ENCODE results near the gene ALCAM. TPM values are rescaled to one million over a fixed set of nuclear protein-coding genes. Genes with fewer than 3 reads are reported as not detected.

ALCAM gene
- total and polyA plus RNA-seq, 2 of the 8 experiments (the other 6 are each of a cell fraction or from before 2014, with no cell fraction given): 10.8 to 33.0 TPM

GRCh38 chr3:105523501-105523900, 156.8 kb downstream of the ALCAM start:
- no peaks in the 10 kb centered on the region for H3K27me3 ChIP-seq (replicated peaks in 1 of 4; ENCODE audit: control insufficient read depth in 3 of 4, extremely low read depth in 1 of 4, insufficient read depth in 3 of 4, low read length in 3 of 4)
- no peak overlapping the region for H4K91ac ChIP-seq (replicated peaks; ENCODE audit: insufficient read length, low read length)
- H2BK20ac ChIP-seq (ENCODE audit: low read length): no peak overlapping the region
- no peak overlapping the region for H3K4me2 ChIP-seq (ENCODE audit: insufficient read depth in 1 of 2, low read depth in 2 of 2, low read length in 2 of 2)
- no peak overlapping the region for H3K9ac ChIP-seq (replicated peaks in 1 of 4; ENCODE audit: extremely low read depth in 1 of 4, low read depth in 3 of 4, low read length in 3 of 4)
- no peak overlapping the region for H2AK5ac ChIP-seq (ENCODE audit: low read depth, low read length)
- DNase-seq (ENCODE audit: low read depth in 1 of 2, low spot score in 2 of 2) (no peak), FAIRE-seq (no peak)
- TF ChIP-seq TEAD4 (IDR thresholded peaks at IDR 0.05; ENCODE audit: low read depth, low read length): no peak
- TF ChIP-seq CREB1 (IDR thresholded peaks at IDR 0.05): no peak
- TF ChIP-seq CTBP2 (IDR thresholded peaks at IDR 0.05; ENCODE audit: borderline replicate concordance, insufficient read depth, insufficient read length, low read length): no peak
- TF ChIP-seq ATF2 (IDR thresholded peaks at IDR 0.05; ENCODE audit: low read length): no peak
- no peak for TF ChIP-seq HDAC6 (IDR thresholded peaks at IDR 0.05; ENCODE audit: low read depth, low read length)
- no peak for TF ChIP-seq TAF7 (optimal IDR thresholded peaks at IDR 0.05; ENCODE audit: borderline replicate concordance, low read depth, low read length)
- no peak for TF ChIP-seq SIX5 (IDR thresholded peaks at IDR 0.05; ENCODE audit: low read depth, low read length)
- no peak for TF ChIP-seq BCL11A (IDR thresholded peaks at IDR 0.05; ENCODE audit: low read depth in 2 of 2, low read length in 2 of 2)
- no peak overlapping the region for H4K5ac ChIP-seq (ENCODE audit: insufficient read length, low read depth, low read length)
- H3K27ac ChIP-seq (ENCODE audit: low read depth, low read length): no peak overlapping the region
- H2BK5ac ChIP-seq (ENCODE audit: low read depth, low read length): no peak overlapping the region
- H3K79me1 ChIP-seq (ENCODE audit: low read depth, low read length): no peaks in the 10 kb centered on the region; the same call in 1 of the 2 replicates
- H4K8ac ChIP-seq (ENCODE audit: extremely low read depth, insufficient read depth, low read length): no peak overlapping the region
- no peak overlapping the region for H3K4ac ChIP-seq (replicated peaks; ENCODE audit: insufficient read length, low read depth, low read length)
- no peak overlapping the region for H2BK120ac ChIP-seq (replicated peaks; ENCODE audit: low read depth, low read length)
- no peak overlapping the region for H3K4me3 ChIP-seq (ENCODE audit: extremely low read depth in 1 of 4, insufficient read depth in 2 of 4, low read depth in 3 of 4, low read length in 4 of 4)
- no peaks in the 10 kb centered on the region for H4K20me1 ChIP-seq (replicated peaks in 1 of 2; ENCODE audit: control insufficient read depth in 1 of 2, insufficient read depth in 2 of 2, low read length in 2 of 2)
- no peak overlapping the region for H3K18ac ChIP-seq (ENCODE audit: extremely low read depth, low read length)
- H2BK15ac ChIP-seq (ENCODE audit: low read length): no peak overlapping the region
- H3K56ac ChIP-seq (replicated peaks; ENCODE audit: insufficient read length, low read depth, low read length): no peak overlapping the region
- H3K79me2 ChIP-seq (ENCODE audit: control insufficient read depth in 1 of 2, insufficient read depth in 2 of 2, low read length in 2 of 2): 0 out of 4 replicates have a peak, but pooled peaks cover 0 to 2% of the 10 kb centered on the region in 2 experiments
- POLR2A ChIA-PET (ENCODE audit: partially characterized antibody): no interaction called here
- no peaks in the 10 kb centered on the region for H3K23me2 ChIP-seq (ENCODE audit: low read depth, low read length)
- H2BK12ac ChIP-seq (ENCODE audit: low read depth, low read length): no peak overlapping the region
- no peak overlapping the region for H2AFZ ChIP-seq (ENCODE audit: low read length)
- H3K9me3 ChIP-seq (ENCODE audit: insufficient read depth in 2 of 2, low read depth in 1 of 2, low read length in 1 of 2): no peaks in the 10 kb centered on the region
- WGBS, 2 experiments (ENCODE audit: extremely low coverage in 1 of 2, insufficient coverage in 1 of 2, insufficient read length in 1 of 2, insufficient replicate concordance in 2 of 2, low coverage in 1 of 2, low lambda C conversion rate in 2 of 2, missing lambda C conversion rate in 1 of 2): 100% methylated on average over 1 of the region's 1 CpG; no CpG with 5 or more reads in 1 of the 2 experiments
- H3K23ac ChIP-seq (ENCODE audit: insufficient read length): no peak overlapping the region
- 0 out of 7 replicates have a peak, but pooled peaks cover 0 to 2% (median 0%) of the 10 kb centered on the region in 4 experiments for H3K4me1 ChIP-seq (replicated peaks in 1 of 4; ENCODE audit: control insufficient read depth in 3 of 4, insufficient read depth in 4 of 4, low read length in 3 of 4)
- H3K36me3 ChIP-seq (ENCODE audit: control insufficient read depth in 2 of 4, insufficient read depth in 4 of 4, low read length in 3 of 4): peaks cover 0 to 6% (median 2%) of the 10 kb centered on the region in 4 experiments; a peak in 3 of 8 replicates
- H3K14ac ChIP-seq (ENCODE audit: insufficient read length): no peak overlapping the region
- CTCF ChIA-PET (ENCODE audit: partially characterized antibody): no interaction called here

Measured in H1 (cell line).